IMR-90 (cell line): ENCODE data around the gene DNAJC30. TPM values are rescaled to one million over a fixed set of nuclear protein-coding genes. Genes with fewer than 3 reads are reported as not detected.

ENCODE experiments used
- CHD1 ChIP-seq: IDR thresholded peaks from 2 replicates; pipeline ENCODE4 v1.6.1; 2012; ENCODE audit warnings: low read depth, low read length, improper control_type of control experiment
- FOS ChIP-seq: fragments of 150-350 bp; IDR thresholded peaks from 2 replicates; pipeline ENCODE4 v1.6.1; 2016; ENCODE audit warnings: low read depth, low read length
- polyA plus RNA-seq, 3 experiments: library from polyadenylated mRNA; depleted of rRNA; stranded (reverse); fragments of >200 nt; gene quantifications; 2 replicates each; pipeline ENCODE4 v1.2.3, GENCODE V29; 2012; ENCODE audit warnings: low replicate concordance in 1 of 3
- total RNA-seq: library from RNA; depleted of rRNA; stranded (reverse); fragments of >200 nt; gene quantifications from 2 replicates; pipeline ENCODE4 v1.2.3, GENCODE V29; 2012
- TF ChIP-seq, protein P1 (sequence below): fragments of 150-350 bp; IDR thresholded peaks from 2 replicates; pipeline ENCODE4 v1.6.1; 2016; ENCODE audit warnings: low read depth, mild to moderate bottlenecking, low read length, moderate library complexity, borderline replicate concordance

Gene DNAJC30
- total and polyA plus RNA-seq, 2 of the 4 experiments (the other 2 are of a cell fraction), result 1.6 to 9.0 TPM

DNA sequence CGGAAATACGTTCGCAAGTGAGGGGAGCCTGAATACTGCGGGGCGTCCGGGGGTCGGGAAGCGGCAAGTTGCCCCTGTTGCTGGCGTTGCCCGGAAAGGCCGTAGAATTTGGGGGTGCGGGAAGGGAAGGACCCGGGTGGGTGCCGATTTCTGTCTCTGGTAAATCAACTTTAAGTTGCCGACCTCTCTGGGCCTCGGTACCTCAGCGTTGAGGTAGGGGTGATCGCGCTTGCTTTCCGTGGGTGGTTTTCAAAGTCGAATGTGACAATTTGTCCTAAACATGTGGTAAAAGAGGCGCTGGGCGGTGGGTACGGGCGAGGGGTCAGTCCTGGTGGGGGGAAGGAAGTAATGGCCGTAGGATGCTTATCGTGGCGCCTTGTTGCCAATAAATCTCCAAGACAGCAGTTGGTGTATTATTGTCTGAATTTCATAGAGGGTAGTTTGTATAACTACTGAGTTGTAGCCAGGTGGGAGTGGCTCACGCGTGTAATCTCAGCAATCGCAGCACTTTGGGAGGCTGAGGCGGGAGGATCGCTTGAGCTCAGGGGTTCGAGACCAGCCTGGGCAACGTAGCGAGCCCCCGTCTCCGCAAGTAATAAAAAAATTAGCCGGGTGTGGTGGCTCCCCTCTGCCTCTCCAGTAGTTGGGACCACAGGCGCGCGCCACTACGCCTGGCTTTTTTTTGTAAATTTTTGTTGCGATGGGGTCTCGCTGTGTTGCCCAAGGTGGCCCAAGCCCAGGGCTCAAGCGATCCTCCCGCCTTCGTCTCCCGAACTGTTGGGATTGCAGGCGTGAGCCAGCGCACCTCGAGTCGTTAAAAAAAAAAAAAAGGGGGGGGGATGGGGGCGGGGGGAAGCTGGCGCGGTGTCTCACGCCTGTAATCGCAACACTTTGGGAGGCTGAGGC, 788 bp upstream of the DNAJC30 start (continued):
- TF ChIP-seq, protein P1, sequence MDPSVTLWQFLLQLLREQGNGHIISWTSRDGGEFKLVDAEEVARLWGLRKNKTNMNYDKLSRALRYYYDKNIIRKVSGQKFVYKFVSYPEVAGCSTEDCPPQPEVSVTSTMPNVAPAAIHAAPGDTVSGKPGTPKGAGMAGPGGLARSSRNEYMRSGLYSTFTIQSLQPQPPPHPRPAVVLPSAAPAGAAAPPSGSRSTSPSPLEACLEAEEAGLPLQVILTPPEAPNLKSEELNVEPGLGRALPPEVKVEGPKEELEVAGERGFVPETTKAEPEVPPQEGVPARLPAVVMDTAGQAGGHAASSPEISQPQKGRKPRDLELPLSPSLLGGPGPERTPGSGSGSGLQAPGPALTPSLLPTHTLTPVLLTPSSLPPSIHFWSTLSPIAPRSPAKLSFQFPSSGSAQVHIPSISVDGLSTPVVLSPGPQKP, result no peak
- TF ChIP-seq CHD1 (no peak), FOS (no peak)
